ENCODE results near the gene CERK.

Gene CERK

DNA sequence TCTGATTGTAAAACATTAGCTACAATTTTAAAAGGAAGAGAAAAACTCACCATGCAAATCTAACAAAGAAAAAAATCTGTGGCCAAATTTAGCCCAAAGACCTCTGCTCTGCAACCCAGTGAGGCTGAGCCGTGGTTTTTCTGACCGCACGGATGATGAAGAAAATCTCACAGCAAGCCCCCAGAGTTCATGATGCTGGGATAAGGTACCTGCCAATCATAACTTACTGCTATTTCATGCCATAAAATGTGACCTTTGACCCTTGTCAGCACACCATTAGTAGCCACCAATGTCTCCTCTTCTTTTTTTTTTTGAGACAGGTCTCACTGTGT lies 11.1 kb downstream of the CERK start:
- Histone ChIP-seq H3K27ac (ENCODE audit: low read length) (no peak overlapping the region), H3K36me3 (replicated peaks; ENCODE audit: insufficient read depth, low read length) (no peaks in the 10 kb centered on the region), H3K4me3 (ENCODE audit: low read length) (no peak overlapping the region), H3K4me2 (ENCODE audit: low read depth, low read length) (no peak overlapping the region), H3K27me3 (replicated peaks; ENCODE audit: insufficient read depth, low read length) (no peaks in the 10 kb centered on the region), H4K20me1 (ENCODE audit: insufficient read depth, low read length) (peaks cover 21% of the 10 kb centered on the region), H3K9me2 (replicated peaks; ENCODE audit: insufficient read depth, low read length) (no peaks in the 10 kb centered on the region), H3F3A (ENCODE audit: insufficient read depth, low read length) (no peaks in the 10 kb centered on the region), H3K4me1 (ENCODE audit: low read length) (no peaks in the 10 kb centered on the region), H3K9ac (ENCODE audit: low read length) (no peak overlapping the region), H3K9me3 (replicated peaks; ENCODE audit: insufficient read depth, low read length) (no peaks in the 10 kb centered on the region), H3K79me2 (ENCODE audit: low read length) (peaks cover 98% of the 10 kb centered on the region), H2AFZ (ENCODE audit: low read length) (no peak overlapping the region)
- DNase-seq, result no peak
- no peak for TF ChIP-seq EZH2 (optimal IDR thresholded peaks at IDR 0.05; ENCODE audit: low read depth, low read length)
- TF ChIP-seq EZH2phosphoT487 (IDR thresholded peaks at IDR 0.05; ENCODE audit: low read length), result no peak
- TF ChIP-seq CTCF (IDR thresholded peaks at IDR 0.05; ENCODE audit: low read length), result no peak

DNA sequence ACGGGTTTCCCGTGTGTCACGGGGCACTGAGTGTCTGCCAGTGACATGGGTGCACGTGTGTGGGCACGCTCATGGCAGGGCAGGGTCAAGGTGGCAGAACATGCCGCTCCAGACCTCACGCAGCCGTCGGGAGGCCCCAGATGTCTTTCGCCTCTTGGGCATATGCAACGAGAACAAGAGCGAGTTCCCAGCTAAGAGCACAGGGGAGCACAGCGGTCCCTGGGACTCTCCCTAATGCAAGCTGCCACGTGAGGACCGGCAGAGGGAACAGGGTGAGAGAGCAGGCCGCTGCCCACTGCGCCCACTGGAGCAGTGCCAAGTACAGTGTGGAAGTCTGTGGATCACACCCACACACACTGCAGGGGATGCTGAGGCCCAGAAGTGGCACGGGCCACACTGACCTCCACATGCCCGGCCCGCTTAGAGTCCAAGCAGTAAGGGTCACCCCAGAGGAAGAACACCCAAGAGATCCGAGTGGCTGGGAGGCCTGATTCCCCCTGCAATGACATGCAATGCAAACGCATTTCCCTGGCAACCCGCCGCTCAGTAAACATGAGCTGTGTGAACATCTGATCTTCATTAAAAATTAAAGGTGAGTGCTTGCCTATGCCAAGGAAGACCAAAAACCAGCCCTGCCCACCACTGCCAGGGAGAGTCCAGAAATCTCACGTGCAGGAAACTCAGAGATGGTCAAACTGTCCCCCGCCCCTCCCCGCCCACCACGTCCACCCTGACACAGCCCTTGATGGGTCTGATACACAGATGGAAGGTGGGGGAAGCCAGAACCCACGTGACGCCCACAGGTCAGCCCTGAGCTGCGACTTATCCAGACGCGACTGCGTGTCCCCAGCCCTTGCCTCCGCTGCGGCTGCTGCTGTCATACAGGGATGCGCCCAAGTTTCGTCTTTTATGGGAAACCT lies 11.7 kb downstream of the CERK start:
- Histone ChIP-seq H3K9me2 (replicated peaks; ENCODE audit: insufficient read depth, low read length) (no peaks in the 10 kb centered on the region), H3K36me3 (replicated peaks; ENCODE audit: insufficient read depth, low read length) (no peaks in the 10 kb centered on the region), H3K4me2 (ENCODE audit: low read depth, low read length) (no peak overlapping the region), H3K9me3 (replicated peaks; ENCODE audit: insufficient read depth, low read length) (no peaks in the 10 kb centered on the region), H3F3A (ENCODE audit: insufficient read depth, low read length) (no peaks in the 10 kb centered on the region; the same call in 1 of the 2 replicates), H3K4me3 (ENCODE audit: low read length) (no peak overlapping the region), H3K9ac (ENCODE audit: low read length) (no peak overlapping the region), H2AFZ (ENCODE audit: low read length) (no peak overlapping the region), H4K20me1 (ENCODE audit: insufficient read depth, low read length) (peaks cover 18% of the 10 kb centered on the region), H3K79me2 (ENCODE audit: low read length) (peaks cover 98% of the 10 kb centered on the region), H3K27ac (ENCODE audit: low read length) (no peak overlapping the region), H3K27me3 (replicated peaks; ENCODE audit: insufficient read depth, low read length) (no peaks in the 10 kb centered on the region), H3K4me1 (ENCODE audit: low read length) (no peaks in the 10 kb centered on the region)
- TF ChIP-seq EZH2phosphoT487 (IDR thresholded peaks at IDR 0.05; ENCODE audit: low read length) (no peak), EZH2 (optimal IDR thresholded peaks at IDR 0.05; ENCODE audit: low read depth, low read length) (no peak), CTCF (IDR thresholded peaks at IDR 0.05; ENCODE audit: low read length) (no peak)
- no peak for DNase-seq

DNA sequence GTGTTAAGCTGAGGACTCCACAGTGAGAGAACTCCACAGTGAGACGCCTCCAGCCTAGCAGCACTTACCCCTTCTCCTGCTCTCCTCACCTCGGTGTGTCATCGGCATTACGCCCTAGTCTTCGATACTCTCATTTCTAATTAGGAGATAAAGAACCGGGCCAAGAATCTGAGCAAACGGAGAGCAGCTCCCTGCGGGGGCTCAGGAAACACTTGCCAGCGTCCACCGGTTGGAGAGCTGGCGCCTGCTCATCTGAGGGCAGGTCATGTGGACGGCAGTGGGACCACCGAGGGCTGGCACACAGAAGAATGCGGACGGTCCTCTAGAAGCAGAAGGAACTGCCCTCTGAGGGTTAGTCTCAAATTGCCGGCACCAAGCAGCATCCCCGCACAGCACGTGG lies 13.0 kb downstream of the CERK start:
- Histone ChIP-seq H3K79me2 (ENCODE audit: low read length) (peaks cover 89% of the 10 kb centered on the region), H3K4me1 (ENCODE audit: low read length) (no peaks in the 10 kb centered on the region), H3K9me3 (replicated peaks; ENCODE audit: insufficient read depth, low read length) (no peaks in the 10 kb centered on the region), H3K27me3 (replicated peaks; ENCODE audit: insufficient read depth, low read length) (no peaks in the 10 kb centered on the region), H3K27ac (ENCODE audit: low read length) (no peak overlapping the region), H3K9me2 (replicated peaks; ENCODE audit: insufficient read depth, low read length) (no peaks in the 10 kb centered on the region), H3K36me3 (replicated peaks; ENCODE audit: insufficient read depth, low read length) (no peaks in the 10 kb centered on the region; the same call in 1 of the 2 replicates), H2AFZ (ENCODE audit: low read length) (no peak overlapping the region), H3K9ac (ENCODE audit: low read length) (no peak overlapping the region), H3K4me3 (ENCODE audit: low read length) (no peak overlapping the region), H4K20me1 (ENCODE audit: insufficient read depth, low read length) (peaks cover 8% of the 10 kb centered on the region), H3K4me2 (ENCODE audit: low read depth, low read length) (no peak overlapping the region), H3F3A (ENCODE audit: insufficient read depth, low read length) (no peaks in the 10 kb centered on the region; the same call in 1 of the 2 replicates)
- no peak for DNase-seq
- TF ChIP-seq EZH2 (optimal IDR thresholded peaks at IDR 0.05; ENCODE audit: low read depth, low read length) (no peak), EZH2phosphoT487 (IDR thresholded peaks at IDR 0.05; ENCODE audit: low read length) (no peak), CTCF (IDR thresholded peaks at IDR 0.05; ENCODE audit: low read length) (no peak)
